ENCODE data around the gene ARRB1.

- TF ChIP-seq, protein P1, sequence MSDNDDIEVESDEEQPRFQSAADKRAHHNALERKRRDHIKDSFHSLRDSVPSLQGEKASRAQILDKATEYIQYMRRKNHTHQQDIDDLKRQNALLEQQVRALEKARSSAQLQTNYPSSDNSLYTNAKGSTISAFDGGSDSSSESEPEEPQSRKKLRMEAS (IDR thresholded peaks at IDR 0.05), result no peak
- TF ChIP-seq CEBPB (IDR thresholded peaks at IDR 0.05; ENCODE audit: low read depth), result no peak
- TF ChIP-seq EZH2 (IDR thresholded peaks at IDR 0.05), result no peak
- TF ChIP-seq, protein P2, sequence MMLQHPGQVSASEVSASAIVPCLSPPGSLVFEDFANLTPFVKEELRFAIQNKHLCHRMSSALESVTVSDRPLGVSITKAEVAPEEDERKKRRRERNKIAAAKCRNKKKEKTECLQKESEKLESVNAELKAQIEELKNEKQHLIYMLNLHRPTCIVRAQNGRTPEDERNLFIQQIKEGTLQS (IDR thresholded peaks at IDR 0.05), result no peak
- TF ChIP-seq, protein P3, sequence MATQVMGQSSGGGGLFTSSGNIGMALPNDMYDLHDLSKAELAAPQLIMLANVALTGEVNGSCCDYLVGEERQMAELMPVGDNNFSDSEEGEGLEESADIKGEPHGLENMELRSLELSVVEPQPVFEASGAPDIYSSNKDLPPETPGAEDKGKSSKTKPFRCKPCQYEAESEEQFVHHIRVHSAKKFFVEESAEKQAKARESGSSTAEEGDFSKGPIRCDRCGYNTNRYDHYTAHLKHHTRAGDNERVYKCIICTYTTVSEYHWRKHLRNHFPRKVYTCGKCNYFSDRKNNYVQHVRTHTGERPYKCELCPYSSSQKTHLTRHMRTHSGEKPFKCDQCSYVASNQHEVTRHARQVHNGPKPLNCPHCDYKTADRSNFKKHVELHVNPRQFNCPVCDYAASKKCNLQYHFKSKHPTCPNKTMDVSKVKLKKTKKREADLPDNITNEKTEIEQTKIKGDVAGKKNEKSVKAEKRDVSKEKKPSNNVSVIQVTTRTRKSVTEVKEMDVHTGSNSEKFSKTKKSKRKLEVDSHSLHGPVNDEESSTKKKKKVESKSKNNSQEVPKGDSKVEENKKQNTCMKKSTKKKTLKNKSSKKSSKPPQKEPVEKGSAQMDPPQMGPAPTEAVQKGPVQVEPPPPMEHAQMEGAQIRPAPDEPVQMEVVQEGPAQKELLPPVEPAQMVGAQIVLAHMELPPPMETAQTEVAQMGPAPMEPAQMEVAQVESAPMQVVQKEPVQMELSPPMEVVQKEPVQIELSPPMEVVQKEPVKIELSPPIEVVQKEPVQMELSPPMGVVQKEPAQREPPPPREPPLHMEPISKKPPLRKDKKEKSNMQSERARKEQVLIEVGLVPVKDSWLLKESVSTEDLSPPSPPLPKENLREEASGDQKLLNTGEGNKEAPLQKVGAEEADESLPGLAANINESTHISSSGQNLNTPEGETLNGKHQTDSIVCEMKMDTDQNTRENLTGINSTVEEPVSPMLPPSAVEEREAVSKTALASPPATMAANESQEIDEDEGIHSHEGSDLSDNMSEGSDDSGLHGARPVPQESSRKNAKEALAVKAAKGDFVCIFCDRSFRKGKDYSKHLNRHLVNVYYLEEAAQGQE (IDR thresholded peaks at IDR 0.05; ENCODE audit: low read depth), result no peak
- TF ChIP-seq CTCF (IDR thresholded peaks at IDR 0.05 in 2 of 3, conservative IDR thresholded peaks at IDR 0.05 in 1 of 3; ENCODE audit: borderline replicate concordance in 1 of 3, insufficient read depth in 1 of 3, low read depth in 2 of 3, low read length in 2 of 3), result no peak
- TF ChIP-seq EGR1 (IDR thresholded peaks at IDR 0.05; ENCODE audit: low read depth), result no peak
- no peak for TF ChIP-seq SIN3A (IDR thresholded peaks at IDR 0.05; ENCODE audit: low read depth)
These were observed 30.8 kb downstream of the ARRB1 start for GRCh38 chr11:75320643-75321042.
